Neural cell (in vitro differentiated cells): ENCODE measurements around the gene GNG3.

ENCODE experiments used
- EP300 ChIP-seq: fragments of 450-650 bp; conservative IDR thresholded peaks from 2 replicates; pipeline ENCODE4 v1.6.1; 2014; ENCODE audit warnings: antibody characterized with exemption, mild to moderate bottlenecking, moderate library complexity; ENCODE audit not compliant: poor library complexity, severe bottlenecking
- EZH2 ChIP-seq: fragments of 200-600, 300-800 bp; shearing (Covaris generic), sonication (generic); IDR thresholded peaks from 2 replicates; pipeline ENCODE4 v1.6.1; 2014; ENCODE audit warnings: antibody characterized with exemption, low read length, borderline replicate concordance, mild to moderate bottlenecking; ENCODE audit not compliant: insufficient read depth, poor library complexity, severe bottlenecking
- MXI1 ChIP-seq: fragments of 450-650 bp; conservative IDR thresholded peaks from 2 replicates; pipeline ENCODE4 v1.6.1; 2014; ENCODE audit warnings: antibody characterized with exemption, mild to moderate bottlenecking; ENCODE audit not compliant: poor library complexity, severe bottlenecking
- POLR2AphosphoS5 ChIP-seq: IDR thresholded peaks from 2 replicates; pipeline ENCODE4 v1.6.1; 2012
- RAD21 ChIP-seq: fragments of 450-650 bp; conservative IDR thresholded peaks from 2 replicates; pipeline ENCODE4 v1.6.1; 2014; ENCODE audit warnings: antibody characterized with exemption, mild to moderate bottlenecking, moderate library complexity
- REST ChIP-seq: IDR thresholded peaks from 2 replicates; pipeline ENCODE4 v1.6.1; 2012; ENCODE audit warnings: borderline replicate concordance
- SMC3 ChIP-seq: fragments of 450-650 bp; conservative IDR thresholded peaks from 2 replicates; pipeline ENCODE4 v1.6.1; 2014; ENCODE audit warnings: antibody characterized with exemption, mild to moderate bottlenecking, moderate library complexity; ENCODE audit not compliant: poor library complexity
- TAF1 ChIP-seq: IDR thresholded peaks from 2 replicates; pipeline ENCODE4 v1.6.1; 2012; ENCODE audit warnings: low read depth
- TF ChIP-seq, protein P1 (sequence below): fragments of 450-650 bp; IDR thresholded peaks from 2 replicates; pipeline ENCODE4 v1.5.1; 2014; ENCODE audit warnings: antibody characterized with exemption, mild to moderate bottlenecking, moderate library complexity; ENCODE audit not compliant: poor library complexity, severe bottlenecking

- TF ChIP-seq, protein P1, sequence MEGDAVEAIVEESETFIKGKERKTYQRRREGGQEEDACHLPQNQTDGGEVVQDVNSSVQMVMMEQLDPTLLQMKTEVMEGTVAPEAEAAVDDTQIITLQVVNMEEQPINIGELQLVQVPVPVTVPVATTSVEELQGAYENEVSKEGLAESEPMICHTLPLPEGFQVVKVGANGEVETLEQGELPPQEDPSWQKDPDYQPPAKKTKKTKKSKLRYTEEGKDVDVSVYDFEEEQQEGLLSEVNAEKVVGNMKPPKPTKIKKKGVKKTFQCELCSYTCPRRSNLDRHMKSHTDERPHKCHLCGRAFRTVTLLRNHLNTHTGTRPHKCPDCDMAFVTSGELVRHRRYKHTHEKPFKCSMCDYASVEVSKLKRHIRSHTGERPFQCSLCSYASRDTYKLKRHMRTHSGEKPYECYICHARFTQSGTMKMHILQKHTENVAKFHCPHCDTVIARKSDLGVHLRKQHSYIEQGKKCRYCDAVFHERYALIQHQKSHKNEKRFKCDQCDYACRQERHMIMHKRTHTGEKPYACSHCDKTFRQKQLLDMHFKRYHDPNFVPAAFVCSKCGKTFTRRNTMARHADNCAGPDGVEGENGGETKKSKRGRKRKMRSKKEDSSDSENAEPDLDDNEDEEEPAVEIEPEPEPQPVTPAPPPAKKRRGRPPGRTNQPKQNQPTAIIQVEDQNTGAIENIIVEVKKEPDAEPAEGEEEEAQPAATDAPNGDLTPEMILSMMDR: no peak
- TF ChIP-seq POLR2AphosphoS5 (no peak), EZH2 (no peak), TAF1 (no peak), REST (no peak), EP300 (no peak), MXI1 (no peak), RAD21 (no peak), SMC3 (no peak)
Measured at GRCh38 chr11:62726156-62726914, 18.9 kb downstream of the GNG3 start.
